ENCODE results near the gene TNXB.
"Not testable (repeated sequence)": the region's sequence is repeated elsewhere in the genome, so short reads cannot be mapped to it uniquely, and the experiment has no call there.

The TNXB gene

DNA sequence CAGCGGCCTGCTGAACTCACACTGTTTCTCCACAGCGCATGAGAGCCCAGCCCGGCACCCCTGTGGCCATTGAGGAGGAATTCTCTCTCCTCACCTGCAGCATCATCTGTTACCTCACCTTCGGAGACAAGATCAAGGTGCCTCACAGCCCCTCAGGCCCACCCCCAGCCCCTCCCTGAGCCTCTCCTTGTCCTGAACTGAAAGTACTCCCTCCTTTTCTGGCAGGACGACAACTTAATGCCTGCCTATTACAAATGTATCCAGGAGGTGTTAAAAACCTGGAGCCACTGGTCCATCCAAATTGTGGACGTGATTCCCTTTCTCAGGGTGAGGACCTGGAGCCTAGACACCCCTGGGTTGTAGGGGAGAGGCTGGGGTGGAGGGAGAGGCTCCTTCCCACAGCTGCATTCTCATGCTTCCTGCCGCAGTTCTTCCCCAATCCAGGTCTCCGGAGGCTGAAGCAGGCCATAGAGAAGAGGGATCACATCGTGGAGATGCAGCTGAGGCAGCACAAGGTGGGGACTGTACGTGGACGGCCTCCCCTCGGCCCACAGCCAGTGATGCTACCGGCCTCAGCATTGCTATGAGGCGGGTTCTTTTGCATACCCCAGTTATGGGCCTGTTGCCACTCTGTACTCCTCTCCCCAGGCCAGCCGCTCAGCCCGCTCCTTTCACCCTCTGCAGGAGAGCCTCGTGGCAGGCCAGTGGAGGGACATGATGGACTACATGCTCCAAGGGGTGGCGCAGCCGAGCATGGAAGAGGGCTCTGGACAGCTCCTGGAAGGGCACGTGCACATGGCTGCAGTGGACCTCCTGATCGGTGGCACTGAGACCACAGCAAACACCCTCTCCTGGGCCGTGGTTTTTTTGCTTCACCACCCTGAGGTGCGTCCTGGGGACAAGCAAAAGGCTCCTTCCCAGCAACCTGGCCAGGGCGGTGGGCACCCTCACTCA, 69.5 kb downstream of the TNXB start:
- DNase-seq (ENCODE audit: low spot score), result not testable (repeated sequence)

DNA sequence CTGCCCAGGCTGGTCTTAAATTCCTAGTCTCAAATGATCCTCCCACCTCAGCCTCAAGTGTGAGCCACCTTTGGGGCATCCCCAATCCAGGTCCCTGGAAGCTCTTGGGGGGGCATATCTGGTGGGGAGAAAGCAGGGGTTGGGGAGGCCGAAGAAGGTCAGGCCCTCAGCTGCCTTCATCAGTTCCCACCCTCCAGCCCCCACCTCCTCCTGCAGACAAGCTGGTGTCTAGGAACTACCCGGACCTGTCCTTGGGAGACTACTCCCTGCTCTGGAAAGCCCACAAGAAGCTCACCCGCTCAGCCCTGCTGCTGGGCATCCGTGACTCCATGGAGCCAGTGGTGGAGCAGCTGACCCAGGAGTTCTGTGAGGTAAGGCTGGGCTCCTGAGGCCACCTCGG, 70.3 kb downstream of the TNXB start:
- DNase-seq (ENCODE audit: low spot score), result not testable (repeated sequence)

DNA sequence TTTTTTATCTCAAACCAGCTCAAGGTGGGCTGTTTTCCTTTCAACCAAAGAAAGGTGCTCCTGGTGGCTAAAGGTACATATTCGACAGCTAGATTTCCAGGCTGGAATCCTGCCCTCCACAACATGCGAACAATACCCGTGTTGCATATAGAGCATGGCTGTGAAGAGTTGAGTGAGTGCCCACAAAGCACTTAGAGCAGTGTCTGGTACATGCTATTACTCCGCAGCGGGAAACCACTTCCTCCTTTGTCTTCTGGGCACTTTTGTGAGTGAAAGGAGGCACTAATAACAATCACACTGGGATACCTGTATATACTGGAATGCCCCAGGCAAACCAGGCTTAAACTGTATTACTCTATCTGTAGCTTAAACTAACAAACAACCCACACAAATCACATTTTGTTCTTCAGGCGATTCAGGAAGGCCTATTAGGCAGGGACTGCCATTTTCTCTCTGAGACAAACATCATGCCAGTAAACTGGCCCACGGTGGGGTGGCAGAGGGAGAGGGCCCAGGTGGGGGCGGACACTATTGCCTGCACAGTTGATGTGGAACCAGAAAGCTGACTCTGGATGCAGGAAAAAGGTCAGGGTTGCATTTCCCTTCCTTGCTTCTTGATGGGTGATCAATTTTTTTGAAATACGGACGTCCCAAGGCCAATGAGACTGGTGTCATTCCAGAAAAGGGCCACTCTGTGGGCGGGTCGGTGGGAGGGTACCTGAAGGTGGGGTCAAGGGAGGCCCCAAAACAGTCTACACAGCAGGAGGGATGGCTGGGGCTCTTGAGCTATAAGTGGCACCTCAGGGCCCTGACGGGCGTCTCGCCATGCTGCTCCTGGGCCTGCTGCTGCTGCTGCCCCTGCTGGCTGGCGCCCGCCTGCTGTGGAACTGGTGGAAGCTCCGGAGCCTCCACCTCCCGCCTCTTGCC, 71.3 kb downstream of the TNXB start, which contains the start of gene CYP21A2:
Gene CYP21A2 (plus strand): TSS at position 818 of the 927 bp plus-strand sequence. CDS start 8 bp downstream, at position 826.
- not testable (repeated sequence) for DNase-seq (ENCODE audit: low spot score)

DNA sequence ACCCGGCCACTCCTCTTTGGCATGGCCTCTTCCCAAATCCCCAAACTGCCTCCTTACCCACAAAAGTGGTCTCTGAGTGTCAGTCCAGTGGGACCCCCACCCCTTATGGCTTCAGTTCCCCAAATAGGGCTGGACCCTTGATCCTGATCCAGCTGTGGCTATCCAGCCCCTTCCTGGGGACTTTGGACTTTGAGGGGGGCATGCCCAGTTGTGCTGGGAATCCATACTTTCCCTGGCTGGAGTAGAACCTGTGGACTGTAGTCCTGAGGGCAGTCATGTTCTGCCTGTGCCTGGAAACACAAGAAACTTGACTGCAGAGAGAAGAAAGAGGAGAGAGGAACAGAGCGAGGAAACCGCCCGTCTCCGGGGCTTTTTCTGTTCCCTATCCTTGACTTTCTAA, 72.0 kb downstream of the TNXB start:
- DNase-seq (ENCODE audit: low spot score), result not testable (repeated sequence)

DNA sequence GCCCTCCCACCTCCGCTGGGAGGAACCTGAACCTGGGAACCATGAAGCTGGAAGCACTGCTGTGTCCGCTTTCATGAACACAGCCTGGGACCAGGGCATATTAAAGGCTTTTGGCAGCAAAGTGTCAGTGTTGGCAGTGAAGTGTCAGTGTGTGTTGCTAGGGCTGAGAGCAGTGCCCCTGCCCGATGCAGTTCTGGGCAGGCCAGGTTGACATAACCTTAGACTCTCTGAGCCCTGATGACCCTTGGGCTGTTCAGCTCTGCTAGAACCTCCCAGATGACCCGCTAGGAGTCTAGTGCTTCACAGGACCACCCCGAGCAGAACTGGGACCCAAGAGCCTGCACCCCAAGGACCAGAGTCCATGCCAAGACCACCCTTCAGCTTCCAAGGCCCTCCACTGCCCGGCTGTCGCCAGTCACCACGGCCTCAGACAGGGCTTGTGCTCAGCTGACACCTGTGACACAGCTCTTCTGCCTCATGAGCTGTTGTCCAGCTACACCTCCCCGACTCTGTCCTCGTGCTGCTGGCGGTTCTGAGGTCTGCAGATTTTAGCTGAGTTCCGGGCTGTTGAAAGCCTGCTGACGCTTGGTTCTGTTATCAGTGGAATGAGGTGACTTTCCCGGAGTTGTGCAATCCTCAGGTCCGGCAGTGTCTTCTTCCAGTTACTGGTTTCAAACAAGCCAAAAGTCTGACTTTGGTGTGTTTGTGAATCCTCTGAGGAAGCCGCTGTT, 73.7 kb downstream of the TNXB start:
- DNase-seq (ENCODE audit: low spot score), result not testable (repeated sequence)

DNA sequence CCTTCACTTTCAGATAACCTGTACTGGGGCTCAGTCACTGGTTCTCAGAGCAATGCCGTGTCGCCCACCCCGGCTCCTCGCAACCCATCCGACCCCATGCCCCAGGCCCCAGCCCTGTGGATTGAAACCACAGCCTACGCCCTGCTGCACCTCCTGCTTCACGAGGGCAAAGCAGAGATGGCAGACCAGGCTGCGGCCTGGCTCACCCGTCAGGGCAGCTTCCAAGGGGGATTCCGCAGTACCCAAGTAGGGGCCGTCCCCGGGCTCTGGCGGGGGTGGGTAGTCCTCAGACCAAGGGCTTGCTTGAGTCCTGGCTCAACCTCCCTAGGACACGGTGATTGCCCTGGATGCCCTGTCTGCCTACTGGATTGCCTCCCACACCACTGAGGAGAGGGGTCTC, 79.6 kb downstream of the TNXB start:
- DNase-seq (ENCODE audit: low spot score), result not testable (repeated sequence)

DNA sequence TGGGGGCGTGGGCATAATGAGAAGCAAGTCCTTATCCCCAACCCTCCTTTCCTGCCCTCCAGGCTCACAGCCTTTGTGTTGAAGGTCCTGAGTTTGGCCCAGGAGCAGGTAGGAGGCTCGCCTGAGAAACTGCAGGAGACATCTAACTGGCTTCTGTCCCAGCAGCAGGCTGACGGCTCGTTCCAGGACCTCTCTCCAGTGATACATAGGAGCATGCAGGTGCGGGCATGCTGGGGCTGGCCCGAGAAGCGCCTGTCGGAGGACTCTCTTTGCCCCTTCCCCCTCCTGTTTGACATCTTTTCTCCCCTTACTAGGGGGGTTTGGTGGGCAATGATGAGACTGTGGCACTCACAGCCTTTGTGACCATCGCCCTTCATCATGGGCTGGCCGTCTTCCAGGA, 80.5 kb downstream of the TNXB start:
- DNase-seq (ENCODE audit: low spot score), result not testable (repeated sequence)

DNA sequence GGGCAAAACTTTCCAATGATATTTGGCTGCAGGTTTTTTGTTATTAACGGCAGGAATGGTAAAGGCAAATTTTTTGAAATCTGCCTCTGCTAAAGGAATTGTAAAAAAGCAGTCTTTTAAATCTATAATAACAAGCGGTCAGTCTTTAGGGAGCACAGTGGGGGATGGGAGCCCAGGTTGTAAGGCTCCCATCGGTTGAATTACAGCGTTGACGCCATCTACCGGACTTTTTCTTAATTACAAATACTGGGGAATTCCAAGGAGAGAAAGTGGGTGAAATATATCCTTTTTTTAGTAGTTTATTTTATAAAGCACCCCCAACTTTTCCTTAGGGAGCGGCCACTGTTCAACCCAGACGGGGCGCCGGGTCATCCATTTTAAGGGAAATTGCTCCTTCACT, 87.0 kb downstream of the TNXB start:
- DNase-seq (ENCODE audit: low spot score), result not testable (repeated sequence)

- not testable (repeated sequence) for DNase-seq (ENCODE audit: low spot score)
These were observed 94.6 kb downstream of the TNXB start, which contains the start of gene C4B for GRCh38 chr6:32014547-32014946. C4B (plus strand) TSS chr6:32014795; CDS start chr6:32014846, 51 bp downstream.

- DNase-seq (ENCODE audit: low spot score), result not testable (repeated sequence)
These were observed 95.4 kb downstream of the TNXB start for GRCh38 chr6:32013738-32014137.

DNA sequence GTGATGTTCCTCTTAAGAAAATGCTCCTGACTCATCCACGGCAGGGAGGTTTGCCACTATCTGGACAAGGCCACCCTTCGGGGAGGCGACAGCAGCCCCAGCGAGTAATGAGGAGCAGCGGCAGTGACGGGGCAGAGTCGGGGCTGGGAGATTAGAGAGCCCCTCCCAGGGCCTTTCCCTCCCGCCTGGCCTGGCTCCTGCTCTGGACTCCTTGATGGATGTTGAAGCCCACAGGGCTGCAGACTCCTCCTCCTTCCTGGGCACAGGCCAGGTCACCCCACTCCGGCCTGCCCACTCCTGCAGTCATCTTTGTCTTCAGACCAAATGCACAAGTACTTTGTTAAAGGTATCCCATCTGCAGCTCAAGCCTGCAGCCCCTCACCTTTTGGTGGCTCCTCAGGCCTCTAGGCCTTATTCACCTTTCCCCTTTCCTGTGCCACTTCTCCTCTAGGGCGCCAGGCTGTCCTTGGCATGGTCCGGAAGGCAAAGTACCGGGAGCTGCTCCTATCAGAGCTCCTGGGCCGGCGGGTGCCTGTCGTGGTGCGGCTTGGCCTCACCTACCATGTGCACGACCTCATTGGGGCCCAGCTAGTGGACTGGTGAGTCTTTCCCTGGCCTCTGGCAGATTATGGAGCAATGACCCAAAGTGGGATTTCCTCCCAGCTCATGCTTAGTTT, 96.1 kb downstream of the TNXB start:
- not testable (repeated sequence) for DNase-seq (ENCODE audit: low spot score)

DNA sequence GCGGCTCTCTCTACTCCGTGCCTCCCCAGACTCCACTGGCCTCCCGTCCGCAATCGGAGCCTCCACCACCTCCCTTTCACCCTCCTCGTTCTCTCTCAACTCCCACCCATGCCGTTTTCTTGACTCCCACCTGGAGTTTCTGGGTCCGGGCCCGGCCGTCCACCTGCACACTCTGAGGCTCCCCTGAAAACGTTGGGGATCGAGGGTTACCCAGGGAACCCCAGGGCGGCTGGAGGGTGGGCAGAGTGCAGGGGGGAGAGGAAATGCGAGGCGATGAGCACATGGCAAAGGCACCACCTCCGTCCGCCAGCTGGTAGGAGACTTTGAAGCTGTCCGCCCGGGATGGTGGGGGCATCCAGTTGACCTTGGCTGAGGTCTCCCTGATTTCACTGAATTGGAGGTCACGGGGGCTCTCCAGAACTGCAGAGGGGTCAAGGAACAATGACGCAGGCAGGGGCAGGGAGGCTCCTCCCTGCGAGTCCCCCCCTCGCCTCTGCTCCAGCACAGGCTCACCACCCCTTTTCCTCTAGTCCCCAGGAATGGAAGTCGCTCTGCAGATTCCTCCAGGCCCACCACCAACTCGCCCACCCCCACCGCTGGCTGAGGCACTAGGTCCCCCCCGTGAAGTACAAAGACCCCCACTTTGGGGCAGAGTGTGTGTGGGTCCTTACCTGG, 98.1 kb downstream of the TNXB start:
- DNase-seq (ENCODE audit: low spot score), result not testable (repeated sequence)

DNA sequence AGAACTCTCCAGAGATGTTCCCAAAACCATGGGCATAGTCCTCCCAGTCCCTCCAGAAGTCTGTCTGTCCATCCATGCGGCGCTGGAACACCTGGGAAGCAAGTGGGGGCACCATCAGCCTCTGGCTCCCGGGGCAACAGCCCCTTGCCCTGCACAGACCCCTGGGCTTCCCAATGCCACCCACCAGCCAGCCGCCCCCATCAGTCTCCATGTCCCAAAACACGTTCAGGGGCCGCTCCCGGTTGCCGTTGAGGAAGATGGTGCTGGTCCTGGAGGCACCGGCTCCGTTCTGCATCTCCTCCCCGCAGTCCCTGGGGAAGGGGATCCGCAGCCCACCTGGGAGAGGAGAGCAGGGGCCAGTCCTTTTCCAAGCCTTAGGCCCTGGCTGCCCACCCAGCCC, 99.6 kb downstream of the TNXB start:
- DNase-seq (ENCODE audit: low spot score), result not testable (repeated sequence)

- DNase-seq (ENCODE audit: low spot score), result peak; percentile 0
These were observed 100.5 kb downstream of the TNXB start for GRCh38 chr6:32008616-32009015.

DNA sequence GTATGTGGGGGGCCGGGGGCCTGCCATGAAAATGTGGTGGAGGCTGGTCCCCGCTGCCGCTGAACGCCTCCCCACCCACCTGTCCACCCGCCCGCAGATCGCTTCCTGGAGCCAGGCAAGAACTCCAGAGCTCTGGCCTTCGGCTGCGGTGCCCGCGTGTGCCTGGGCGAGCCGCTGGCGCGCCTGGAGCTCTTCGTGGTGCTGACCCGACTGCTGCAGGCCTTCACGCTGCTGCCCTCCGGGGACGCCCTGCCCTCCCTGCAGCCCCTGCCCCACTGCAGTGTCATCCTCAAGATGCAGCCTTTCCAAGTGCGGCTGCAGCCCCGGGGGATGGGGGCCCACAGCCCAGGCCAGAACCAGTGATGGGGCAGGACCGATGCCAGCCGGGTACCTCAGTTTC, 101.1 kb downstream of the TNXB start:
- not testable (repeated sequence) for DNase-seq (ENCODE audit: low spot score)

DNA sequence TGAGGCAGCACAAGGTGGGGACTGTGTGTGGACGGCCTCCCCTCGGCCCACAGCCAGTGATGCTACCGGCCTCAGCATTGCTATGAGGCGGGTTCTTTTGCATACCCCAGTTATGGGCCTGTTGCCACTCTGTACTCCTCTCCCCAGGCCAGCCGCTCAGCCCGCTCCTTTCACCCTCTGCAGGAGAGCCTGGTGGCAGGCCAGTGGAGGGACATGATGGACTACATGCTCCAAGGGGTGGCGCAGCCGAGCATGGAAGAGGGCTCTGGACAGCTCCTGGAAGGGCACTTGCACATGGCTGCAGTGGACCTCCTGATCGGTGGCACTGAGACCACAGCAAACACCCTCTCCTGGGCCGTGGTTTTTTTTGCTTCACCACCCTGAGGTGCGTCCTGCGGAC, 102.1 kb downstream of the TNXB start:
- not testable (repeated sequence) for DNase-seq (ENCODE audit: low spot score)

DNA sequence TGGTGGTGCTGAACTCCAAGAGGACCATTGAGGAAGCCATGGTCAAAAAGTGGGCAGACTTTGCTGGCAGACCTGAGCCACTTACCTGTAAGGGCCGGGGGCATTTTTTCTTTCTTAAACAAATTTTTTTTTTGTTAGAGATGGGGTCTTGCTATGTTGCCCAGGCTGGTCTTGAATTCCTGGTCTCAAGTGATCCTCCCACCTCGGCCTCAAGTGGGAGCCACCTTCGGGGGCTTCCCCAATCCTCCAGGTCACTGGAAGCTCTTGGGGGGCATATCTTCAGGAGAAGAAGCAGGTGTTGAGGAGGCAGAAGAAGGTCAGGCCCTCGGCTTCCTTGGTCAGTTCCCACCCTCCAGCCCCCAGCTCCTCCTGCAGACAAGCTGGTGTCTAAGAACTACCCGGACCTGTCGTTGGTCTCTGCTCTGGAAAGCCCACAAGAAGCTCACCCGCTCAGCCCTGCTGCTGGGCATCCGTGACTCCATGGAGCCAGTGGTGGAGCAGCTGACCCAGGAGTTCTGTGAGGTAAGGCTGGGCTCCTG, 103.1 kb downstream of the TNXB start:
- DNase-seq (ENCODE audit: low spot score), result peak; percentile 2

DNA sequence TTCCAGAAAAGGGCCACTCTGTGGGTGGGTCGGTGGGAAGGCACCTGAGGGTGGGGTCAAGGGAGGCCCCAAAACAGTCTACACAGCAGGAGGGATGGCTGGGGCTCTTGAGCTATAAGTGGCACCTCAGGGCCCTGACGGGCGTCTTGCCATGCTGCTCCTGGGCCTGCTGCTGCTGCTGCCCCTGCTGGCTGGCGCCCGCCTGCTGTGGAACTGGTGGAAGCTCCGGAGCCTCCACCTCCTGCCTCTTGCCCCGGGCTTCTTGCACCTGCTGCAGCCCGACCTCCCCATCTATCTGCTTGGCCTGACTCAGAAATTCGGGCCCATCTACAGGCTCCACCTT, 103.6 kb downstream of the TNXB start:
- not testable (repeated sequence) for DNase-seq (ENCODE audit: low spot score)

- DNase-seq (ENCODE audit: low spot score), result not testable (repeated sequence)
These were observed 104.1 kb downstream of the TNXB start for GRCh38 chr6:32004864-32005537.

DNA sequence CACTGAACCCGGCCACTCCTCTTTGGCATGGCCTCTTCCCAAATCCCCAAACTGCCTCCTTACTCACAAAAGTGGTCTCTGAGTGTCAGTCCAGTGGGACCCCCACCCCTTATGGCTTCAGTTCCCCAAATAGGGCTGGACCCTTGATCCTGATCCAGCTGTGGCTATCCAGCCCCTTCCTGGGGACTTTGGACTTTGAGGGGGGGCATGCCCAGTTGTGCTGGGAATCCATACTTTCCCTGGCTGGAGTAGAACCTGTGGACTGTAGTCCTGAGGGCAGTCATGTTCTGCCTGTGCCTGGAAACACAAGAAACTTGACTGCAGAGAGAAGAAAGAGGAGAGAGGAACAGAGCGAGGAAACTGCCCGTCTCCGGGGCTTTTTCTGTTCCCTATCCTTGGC, 104.7 kb downstream of the TNXB start:
- not testable (repeated sequence) for DNase-seq (ENCODE audit: low spot score)

Data from AG08396 (cell line).